K562 (cell line): Measurements from ENCODE around the gene INTS13. TPM values are rescaled to one million over a fixed set of nuclear protein-coding genes. Genes with fewer than 3 reads are reported as not detected.
A peak's percentile ranks its signal among the peaks of the same experiment; 100 is the strongest.

ENCODE experiments used
- ARHGAP35 ChIP-seq: fragments of 450-650 bp; IDR thresholded peaks from 2 replicates; pipeline ENCODE4 v1.6.1; 2018; ENCODE audit not compliant: partially characterized antibody
- BHLHE40 ChIP-seq: IDR thresholded peaks from 2 replicates; pipeline ENCODE4 v1.6.1; 2011; ENCODE audit warnings: low read length, improper control_type of control experiment
- BRD9 ChIP-seq: fragments of 450-650 bp; IDR thresholded peaks from 2 replicates; pipeline ENCODE4 v1.6.1; 2018; ENCODE audit warnings: low read depth; ENCODE audit not compliant: partially characterized antibody
- CXXC5 ChIP-seq: fragments of 250-450 bp; sonication (Bioruptor Pico); IDR thresholded peaks from 2 replicates; pipeline ENCODE4 v1.8.0; 2022; ENCODE audit warnings: inconsistent platforms, mild to moderate bottlenecking, moderate library complexity
- EP300 ChIP-seq: IDR thresholded peaks from 2 replicates; pipeline ENCODE4 v1.6.1; 2012; ENCODE audit warnings: low read length, improper control_type of control experiment
- FOXK1 ChIP-seq: sonication (generic); formaldehyde crosslinking; IDR thresholded peaks from 2 replicates; pipeline ENCODE4 v1.8.0; 2022; ENCODE audit warnings: missing genetic modification reagents, mild to moderate bottlenecking, borderline replicate concordance
- HNRNPK ChIP-seq: fragments of 200-400 bp; formaldehyde crosslinking; IDR thresholded peaks from one replicate; pipeline ENCODE4 v1.6.1; 2018; ENCODE audit warnings: mild to moderate bottlenecking, low read depth, low read length; ENCODE audit not compliant: poor library complexity, severe bottlenecking
- L3MBTL2 ChIP-seq: fragments of 450-650 bp; IDR thresholded peaks from 2 replicates; pipeline ENCODE4 v1.6.1; 2016; ENCODE audit warnings: mild to moderate bottlenecking, moderate library complexity
- MECOM ChIP-seq: fragments of 250-450 bp; sonication (Bioruptor Pico); IDR thresholded peaks from 2 replicates; pipeline ENCODE4 v1.8.0; 2022; ENCODE audit warnings: inconsistent platforms
- NEUROD1 ChIP-seq: fragments of 150-350 bp; IDR thresholded peaks from 2 replicates; pipeline ENCODE4 v1.6.1; 2014; ENCODE audit warnings: borderline replicate concordance, low read length, low read depth; ENCODE audit not compliant: partially characterized antibody
- NFXL1 ChIP-seq: fragments of 450-650 bp; formaldehyde crosslinking; IDR thresholded peaks from 2 replicates; pipeline ENCODE4 v1.4.0; 2021; ENCODE audit warnings: mild to moderate bottlenecking
- NRF1 ChIP-seq, 2 experiments: fragments of 450-650 bp; IDR thresholded peaks in 1 of 2; conservative IDR thresholded peaks in 1 of 2; 2 replicates each; pipeline ENCODE4 v1.6.1; 2014; ENCODE audit warnings: mild to moderate bottlenecking in 2 of 2
- PATZ1 ChIP-seq: fragments of 250-450 bp; sonication (Bioruptor Pico); IDR thresholded peaks from 2 replicates; pipeline ENCODE4 v1.5.0; 2020; ENCODE audit warnings: mild to moderate bottlenecking, borderline replicate concordance
- PHF20 ChIP-seq: fragments of 450-650 bp; IDR thresholded peaks from 2 replicates; pipeline ENCODE4 v1.6.1; 2018; ENCODE audit not compliant: partially characterized antibody
- PTBP1 ChIP-seq: fragments of 200-400 bp; formaldehyde crosslinking; IDR thresholded peaks from 2 replicates; pipeline ENCODE4 v1.6.1; 2017; ENCODE audit warnings: low read depth, low read length
- RBFOX2 ChIP-seq: fragments of 200-400 bp; formaldehyde crosslinking; IDR thresholded peaks from 2 replicates; pipeline ENCODE4 v1.6.1; 2017; ENCODE audit warnings: low read depth, mild to moderate bottlenecking, low read length, moderate library complexity
- RBM14 ChIP-seq: fragments of 200-400 bp; formaldehyde crosslinking; IDR thresholded peaks from 2 replicates; pipeline ENCODE4 v1.6.1; 2018; ENCODE audit warnings: low read depth, mild to moderate bottlenecking, low read length, moderate library complexity, borderline replicate concordance; ENCODE audit not compliant: insufficient read depth
- SMC3 ChIP-seq: conservative IDR thresholded peaks from 2 replicates; pipeline ENCODE4 v1.6.1; 2011; ENCODE audit warnings: low read depth, low read length, improper control_type of control experiment; ENCODE audit not compliant: insufficient read depth
- TCF3 ChIP-seq: sonication (generic); formaldehyde crosslinking; IDR thresholded peaks from 2 replicates; pipeline ENCODE4 v1.4.0; 2020; ENCODE audit warnings: mild to moderate bottlenecking, missing genetic modification reagents
- TFE3 ChIP-seq: fragments of 450-650 bp; formaldehyde crosslinking; IDR thresholded peaks from 2 replicates; pipeline ENCODE4 v1.4.0; 2020; ENCODE audit warnings: mild to moderate bottlenecking, mixed read lengths
- USF1 ChIP-seq: sonication (generic); formaldehyde crosslinking; IDR thresholded peaks from 2 replicates; pipeline ENCODE4 v1.9.0; 2022; ENCODE audit warnings: mild to moderate bottlenecking, missing genetic modification reagents
- WHSC1 ChIP-seq: IDR thresholded peaks from one replicate; pipeline ENCODE4 v1.6.1; 2012; ENCODE audit warnings: low read length, control low read depth, inconsistent platforms
- ZFPM2 ChIP-seq: fragments of 250-450 bp; sonication (Bioruptor Pico); IDR thresholded peaks from 2 replicates; pipeline ENCODE4 v1.5.1; 2022; ENCODE audit warnings: mild to moderate bottlenecking
- ZNF124 ChIP-seq: sonication (generic); formaldehyde crosslinking; IDR thresholded peaks from 2 replicates; pipeline ENCODE4 v1.8.1; 2022; ENCODE audit warnings: missing genetic modification reagents
- ZNF354B ChIP-seq: fragments of 250-450 bp; sonication (Bioruptor Pico); IDR thresholded peaks from 2 replicates; pipeline ENCODE4 v1.4.0; 2020
- ZNF408 ChIP-seq: fragments of 250-450 bp; sonication (Bioruptor Pico); IDR thresholded peaks from 2 replicates; pipeline ENCODE4 v1.4.0; 2020; ENCODE audit warnings: low read depth, mild to moderate bottlenecking, moderate library complexity
- ZNF695 ChIP-seq: fragments of 450-650 bp; formaldehyde crosslinking; IDR thresholded peaks from 2 replicates; pipeline ENCODE4 v1.4.0; 2020; ENCODE audit warnings: mild to moderate bottlenecking, moderate library complexity
- polyA plus RNA-seq, 8 experiments: library from polyadenylated mRNA; depleted of rRNA in 4 of 8; stranded (reverse) in 5 of 8; unstranded in 3 of 8; fragments of >200 nt; fragmentation: Nextera tagmentation in 2 of 8; fragmentation: Illumina TruSeq in 1 of 8; extraction: Ambion mirVana in 2 of 8; extraction: Trizol in 1 of 8; gene quantifications; 2 replicates each; pipeline versions ENCODE4 v1.2.1 to v1.2.3, GENCODE V29; 2011 to 2014; ENCODE audit warnings: inconsistent platforms in 1 of 8, missing spikeins in 1 of 8
- total RNA-seq, 7 experiments: library from RNA; depleted of rRNA in 6 of 7; stranded (reverse); fragments of >200 nt in 6 of 7; fragmentation: Illumina TruSeq in 2 of 7; extraction: Trizol in 2 of 7; gene quantifications; 2 replicates each; pipeline versions ENCODE4 v1.2.1 to v1.2.3, GENCODE V29; 2011 to 2021; ENCODE audit warnings: low replicate concordance in 1 of 7

The INTS13 gene
- total and polyA plus RNA-seq, 9 of the 15 experiments (the other 6 are each of a cell fraction or from before 2014, with no cell fraction given) = 48.3 to 91.8 (median 78.1) TPM

GRCh38 chr12:26953447-26953846 lies 15.7 kb upstream of the INTS13 start (continued):
- TF ChIP-seq EP300 = 0 out of 2 replicates have a peak, but pooled peaks have one; percentile 8
- no peak for TF ChIP-seq NRF1 (conservative IDR thresholded peaks at IDR 0.05 in 1 of 2, IDR thresholded peaks at IDR 0.05 in 1 of 2)
- peak; percentile 62 for TF ChIP-seq USF1 (CRISPR knock-in tag)
- no peak for TF ChIP-seq CXXC5
- no peak for TF ChIP-seq RBFOX2
- TF ChIP-seq MECOM = no peak
- TF ChIP-seq BHLHE40 = peak; percentile 74
- no peak for TF ChIP-seq ZNF124
- TF ChIP-seq NEUROD1 = no peak
- no peak for TF ChIP-seq SMC3
- TF ChIP-seq RBM14 = no peak
- no peak for TF ChIP-seq HNRNPK
- no peak for TF ChIP-seq TCF3
- TF ChIP-seq PHF20 = no peak
- no peak for TF ChIP-seq PTBP1
- no peak for TF ChIP-seq ZNF408 (CRISPR knock-in tag)
- TF ChIP-seq ZNF695 (CRISPR knock-in tag) = no peak
- no peak for TF ChIP-seq ARHGAP35
- no peak for TF ChIP-seq WHSC1
- TF ChIP-seq L3MBTL2 = no peak
- TF ChIP-seq TFE3 (CRISPR knock-in tag) = 0 out of 2 replicates have a peak, but pooled peaks have one; percentile 4
- TF ChIP-seq NFXL1 (CRISPR knock-in tag) = no peak
- no peak for TF ChIP-seq ZFPM2
- TF ChIP-seq PATZ1 (CRISPR knock-in tag) = no peak
- no peak for TF ChIP-seq BRD9
- no peak for TF ChIP-seq ZNF354B (CRISPR knock-in tag)
- TF ChIP-seq FOXK1 (CRISPR knock-in tag) = no peak
